ENCODE measurements around the gene ENDOD1.

DNA sequence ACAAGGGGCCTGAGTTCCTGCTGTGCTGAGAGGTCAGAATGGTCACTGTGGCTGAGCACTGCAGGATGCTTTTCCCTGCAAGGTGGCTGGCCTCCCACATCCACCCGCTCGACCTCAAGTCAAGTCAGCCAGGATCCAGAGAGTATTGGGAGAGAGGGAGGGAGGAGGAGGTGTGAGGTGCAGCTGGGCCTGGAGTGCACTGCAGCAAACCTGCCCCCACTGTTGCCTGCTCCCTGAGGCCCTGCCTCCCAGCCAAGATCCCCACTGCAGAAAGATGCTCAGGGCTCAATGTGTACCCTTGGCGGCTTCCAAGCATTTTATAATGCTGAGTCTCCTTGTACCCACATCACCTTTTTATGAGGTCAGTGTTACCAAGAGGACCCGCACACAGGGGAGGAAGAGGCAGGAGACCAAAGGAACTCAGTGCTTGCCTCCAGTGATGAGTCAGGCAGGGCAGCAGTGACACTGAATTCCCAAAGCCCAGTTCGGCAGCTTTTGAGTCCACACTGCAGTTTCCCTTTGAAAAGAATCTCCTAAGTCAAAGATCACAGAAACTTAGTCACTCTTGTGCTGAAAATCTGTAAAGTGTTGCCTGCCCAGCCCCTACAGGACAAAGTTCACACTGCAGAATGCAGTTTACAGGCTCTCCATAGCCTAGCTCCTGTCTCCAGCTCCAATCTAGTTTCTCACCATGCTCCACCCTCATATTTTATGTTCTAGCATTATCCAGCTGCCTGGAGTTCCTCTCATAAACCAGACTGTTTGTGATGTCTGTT lies 3.1 kb downstream of the ENDOD1 start:
- no peak for TF ChIP-seq POLR2A (IDR thresholded peaks at IDR 0.05)
- TF ChIP-seq, protein P1, sequence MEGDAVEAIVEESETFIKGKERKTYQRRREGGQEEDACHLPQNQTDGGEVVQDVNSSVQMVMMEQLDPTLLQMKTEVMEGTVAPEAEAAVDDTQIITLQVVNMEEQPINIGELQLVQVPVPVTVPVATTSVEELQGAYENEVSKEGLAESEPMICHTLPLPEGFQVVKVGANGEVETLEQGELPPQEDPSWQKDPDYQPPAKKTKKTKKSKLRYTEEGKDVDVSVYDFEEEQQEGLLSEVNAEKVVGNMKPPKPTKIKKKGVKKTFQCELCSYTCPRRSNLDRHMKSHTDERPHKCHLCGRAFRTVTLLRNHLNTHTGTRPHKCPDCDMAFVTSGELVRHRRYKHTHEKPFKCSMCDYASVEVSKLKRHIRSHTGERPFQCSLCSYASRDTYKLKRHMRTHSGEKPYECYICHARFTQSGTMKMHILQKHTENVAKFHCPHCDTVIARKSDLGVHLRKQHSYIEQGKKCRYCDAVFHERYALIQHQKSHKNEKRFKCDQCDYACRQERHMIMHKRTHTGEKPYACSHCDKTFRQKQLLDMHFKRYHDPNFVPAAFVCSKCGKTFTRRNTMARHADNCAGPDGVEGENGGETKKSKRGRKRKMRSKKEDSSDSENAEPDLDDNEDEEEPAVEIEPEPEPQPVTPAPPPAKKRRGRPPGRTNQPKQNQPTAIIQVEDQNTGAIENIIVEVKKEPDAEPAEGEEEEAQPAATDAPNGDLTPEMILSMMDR (IDR thresholded peaks at IDR 0.05), result peak; percentile 20 to 76 (median 42)

All from esophagus squamous epithelium (tissue), 4 donors.